GM03348 (cell line): ENCODE data around the gene RNU6-1.

Experiments used
- DNase-seq: peaks from one replicate; pipeline ENCODE4 v3.0.0; 2012; ENCODE audit warnings: low spot score

Gene RNU6-1

GRCh38 chr15:67839929-67840748, at the start of gene RNU6-1:
Gene RNU6-1, minus strand, starts transcription at chr15:67840045.
- peak; percentile 96 for DNase-seq

- no peak for DNase-seq
These were observed 47.9 kb upstream of the RNU6-1 start for GRCh38 chr15:67887776-67888175.

GRCh38 chr15:67885861-67886260, 46.0 kb upstream of the RNU6-1 start:
- no peak for DNase-seq

GRCh38 chr15:67885175-67885523, 45.3 kb upstream of the RNU6-1 start:
- DNase-seq = no peak

GRCh38 chr15:67884514-67885174, 44.8 kb upstream of the RNU6-1 start:
- peak; percentile 84 for DNase-seq

- no peak for DNase-seq
These were observed 44.2 kb upstream of the RNU6-1 start for GRCh38 chr15:67884009-67884408.

- no peak for DNase-seq
These were observed 43.5 kb upstream of the RNU6-1 start for GRCh38 chr15:67883234-67883773.

GRCh38 chr15:67882487-67883233, 42.8 kb upstream of the RNU6-1 start:
- DNase-seq = no peak

GRCh38 chr15:67880651-67881182, 40.9 kb upstream of the RNU6-1 start:
- DNase-seq = no peak

GRCh38 chr15:67879440-67880129, 39.7 kb upstream of the RNU6-1 start:
- DNase-seq = no peak

GRCh38 chr15:67878712-67879206, 38.9 kb upstream of the RNU6-1 start:
- DNase-seq = no peak

- DNase-seq = no peak
These were observed 33.9 kb upstream of the RNU6-1 start for GRCh38 chr15:67873777-67874176.

GRCh38 chr15:67870868-67871408, 31.1 kb upstream of the RNU6-1 start:
- no peak for DNase-seq

GRCh38 chr15:67869701-67870100, 29.9 kb upstream of the RNU6-1 start:
- DNase-seq = no peak

- DNase-seq = no peak
These were observed 25.9 kb upstream of the RNU6-1 start for GRCh38 chr15:67865766-67866165.

- DNase-seq = no peak
These were observed 25.5 kb upstream of the RNU6-1 start for GRCh38 chr15:67865331-67865730.

- DNase-seq = peak; percentile 93
These were observed 23.7 kb upstream of the RNU6-1 start for GRCh38 chr15:67863442-67863987.

- DNase-seq = no peak
These were observed 23.1 kb upstream of the RNU6-1 start for GRCh38 chr15:67862750-67863441.

GRCh38 chr15:67861983-67862382, 22.1 kb upstream of the RNU6-1 start:
- DNase-seq = no peak

- DNase-seq = no peak
These were observed 19.6 kb upstream of the RNU6-1 start for GRCh38 chr15:67859331-67859946.
